CD4-positive, alpha-beta T cell treated with Interleukin-21 for 1 hour (primary cell): Measurements from ENCODE around the gene RANBP17.
A peak's percentile ranks its signal among the peaks of the same experiment; 100 is the strongest.
"Not testable (repeated sequence)": the region's sequence is repeated elsewhere in the genome, so short reads cannot be mapped to it uniquely, and the experiment has no call there.

ENCODE experiments used
- DNase-seq: peaks from one replicate; pipeline ENCODE4 v3.0.0-alpha.2; 2020

Gene RANBP17

DNA sequence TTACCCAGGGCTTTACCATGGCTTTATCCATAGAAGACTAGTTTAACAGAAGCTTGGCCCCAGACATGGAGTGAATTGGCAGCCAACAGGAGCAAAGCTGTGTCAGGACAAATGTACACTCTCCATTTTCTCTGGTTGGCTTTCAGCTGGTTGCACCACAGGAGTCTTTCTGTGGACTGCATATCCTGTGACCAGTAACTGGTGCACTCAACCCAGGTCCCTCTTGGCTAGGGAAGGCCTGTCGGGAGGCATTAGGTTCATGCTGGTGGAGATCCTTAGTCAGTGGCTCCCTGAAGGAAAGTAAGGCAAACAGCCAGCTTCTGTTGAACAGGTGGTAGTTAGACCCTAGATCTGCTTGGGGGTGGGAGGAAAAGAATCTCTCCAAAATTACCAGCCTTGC, 300.3 kb downstream of the RANBP17 start:
- DNase-seq: no peak

DNA sequence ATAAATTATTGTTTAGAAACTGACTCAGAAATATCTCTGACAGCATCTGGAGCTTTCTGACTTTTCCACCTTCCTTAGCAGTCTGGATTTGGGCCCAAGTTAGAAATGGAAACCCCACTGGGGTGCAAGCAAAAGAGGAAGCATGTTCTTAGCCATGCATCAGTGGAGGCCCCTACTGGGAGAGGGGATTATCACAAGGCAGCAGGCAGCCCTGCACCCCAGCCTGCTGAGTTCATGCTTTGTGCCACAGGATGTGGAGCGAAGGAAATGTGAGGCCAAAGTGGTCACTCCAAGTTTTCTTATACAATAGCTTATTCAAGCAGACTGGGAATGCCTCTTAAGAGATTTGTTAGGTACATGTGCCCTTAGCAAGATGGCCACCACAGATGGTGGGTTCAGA, 300.8 kb downstream of the RANBP17 start:
- no peak for DNase-seq

DNA sequence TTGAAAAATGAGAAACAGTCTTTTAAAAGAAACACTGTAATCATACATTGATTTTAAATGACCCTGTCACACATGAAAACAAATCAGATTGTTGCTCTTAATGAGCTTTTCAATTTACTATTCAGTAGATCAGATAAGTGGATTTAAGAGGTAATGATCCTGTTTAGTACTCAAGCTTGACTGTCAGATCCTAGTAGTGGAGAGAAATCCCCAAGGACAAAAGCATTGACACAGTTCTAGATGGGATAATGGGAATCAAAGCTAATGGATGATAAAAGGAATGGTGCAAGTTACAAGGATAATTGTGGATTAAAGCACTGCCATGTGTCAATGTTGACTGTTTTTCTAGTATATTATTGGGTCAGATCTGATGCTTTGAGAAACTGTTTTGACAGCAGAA, 304.9 kb downstream of the RANBP17 start:
- no peak for DNase-seq

DNA sequence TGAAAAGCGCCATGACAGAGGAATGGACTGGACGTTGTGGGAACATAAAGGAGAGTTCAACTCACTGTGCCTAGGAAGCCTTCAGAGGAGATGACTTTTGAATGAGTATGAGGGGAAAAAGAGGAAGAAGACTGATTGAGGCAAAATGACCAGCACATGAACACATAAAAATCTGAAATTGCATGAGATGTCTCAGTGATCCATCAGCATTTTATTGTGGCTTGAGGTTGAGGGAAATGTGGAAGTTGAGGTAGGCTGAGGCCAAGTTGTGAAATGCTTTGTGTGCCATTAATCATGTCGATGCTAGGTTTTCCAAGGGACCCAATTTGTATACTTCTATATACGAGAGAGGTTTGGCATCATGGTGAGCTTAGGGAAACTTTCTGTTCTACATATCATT, 306.4 kb downstream of the RANBP17 start:
- DNase-seq: no peak

DNA sequence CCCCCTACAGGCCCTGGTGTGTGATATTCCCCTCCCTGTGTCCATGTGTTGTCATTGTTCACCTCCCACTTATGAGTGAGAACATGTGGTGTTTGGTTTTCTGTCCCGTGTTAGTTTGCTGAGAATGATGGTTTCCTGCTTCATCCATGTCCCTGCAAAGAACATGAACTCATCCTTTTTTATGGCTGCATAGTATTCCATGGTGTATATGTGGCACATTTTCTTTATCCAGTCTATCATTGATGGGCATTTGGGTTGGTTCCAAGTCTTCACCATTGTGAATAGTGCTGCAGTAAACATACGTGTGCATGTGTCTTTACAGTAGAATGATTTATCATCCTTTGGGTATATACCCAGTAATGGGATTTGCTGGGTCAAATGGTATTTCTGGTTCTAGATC, 313.1 kb downstream of the RANBP17 start:
- not testable (repeated sequence) for DNase-seq

DNA sequence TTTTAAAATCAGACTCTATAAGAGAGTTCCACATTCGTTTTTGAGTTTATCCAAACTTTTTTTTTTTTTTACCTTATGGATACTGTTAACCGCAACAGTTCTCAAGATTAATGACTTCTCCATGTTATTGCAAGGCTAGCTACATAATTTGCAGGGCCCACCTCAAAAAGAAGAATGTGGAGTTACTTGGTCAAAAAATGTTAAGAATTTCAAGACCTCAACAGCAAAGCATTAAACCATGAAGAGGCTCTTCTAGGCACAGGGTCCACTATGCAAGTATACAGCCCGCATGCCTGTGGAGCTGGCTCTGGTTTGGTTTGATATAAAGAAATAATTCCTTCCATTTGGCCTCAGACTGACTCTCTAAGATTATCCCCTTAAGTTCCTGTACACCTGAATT, 313.9 kb downstream of the RANBP17 start:
- no peak for DNase-seq

DNA sequence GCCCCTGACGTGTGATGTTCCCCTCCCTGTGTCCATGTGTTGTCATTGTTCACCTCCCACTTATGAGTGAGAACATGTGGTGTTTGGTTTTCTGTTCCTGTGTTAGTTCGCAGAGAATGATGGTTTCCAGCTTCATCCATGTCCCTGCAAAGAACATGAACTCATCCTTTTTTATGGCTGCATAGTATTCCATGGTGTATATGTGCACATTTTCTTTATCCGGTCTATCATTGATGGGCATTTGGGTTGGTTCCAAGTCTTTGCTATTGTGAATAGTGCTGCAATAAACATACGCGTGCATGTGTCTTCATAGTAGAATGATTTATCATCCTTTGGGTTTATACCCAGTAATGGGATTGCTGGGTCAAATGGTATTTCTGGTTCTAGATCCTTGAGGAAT, 316.4 kb downstream of the RANBP17 start:
- DNase-seq: not testable (repeated sequence)

DNA sequence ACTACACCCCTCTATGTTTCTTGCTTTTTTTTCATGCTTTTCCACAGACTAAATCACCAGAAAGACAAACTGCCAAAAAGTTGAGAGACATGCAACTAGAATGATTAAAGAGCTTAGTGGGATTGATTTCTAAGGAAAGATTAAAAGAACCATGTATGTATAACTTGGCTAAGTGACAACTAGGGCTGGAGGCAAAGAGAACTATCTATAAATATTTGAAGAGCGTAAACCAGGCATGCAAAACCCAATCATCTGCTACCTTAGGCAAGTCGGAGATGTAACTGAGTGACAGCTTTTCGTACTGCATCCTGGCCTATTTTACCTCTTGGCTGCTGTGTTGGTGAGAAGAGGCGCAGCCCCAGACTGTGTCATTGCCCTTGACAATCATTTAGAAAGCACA, 326.2 kb downstream of the RANBP17 start:
- no peak for DNase-seq

DNA sequence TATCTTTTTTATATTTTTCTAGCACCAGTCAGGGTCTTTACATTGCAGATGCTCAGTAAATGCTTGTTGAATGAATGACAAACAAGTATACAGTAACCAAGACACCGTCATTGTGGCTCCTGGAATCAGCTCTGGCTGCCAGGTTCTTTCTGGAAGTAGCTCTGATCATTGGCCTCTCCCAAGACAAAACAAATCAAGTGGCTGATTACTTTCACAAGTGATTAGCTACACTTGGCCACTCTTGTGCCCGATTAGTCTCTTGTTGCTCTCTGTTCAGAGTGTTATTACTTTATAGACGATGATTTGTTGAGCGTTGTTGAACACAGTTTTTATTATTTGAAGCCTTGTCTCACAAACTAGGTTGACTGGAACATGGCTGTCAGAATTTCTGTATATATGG, 327.6 kb downstream of the RANBP17 start:
- no peak for DNase-seq

DNA sequence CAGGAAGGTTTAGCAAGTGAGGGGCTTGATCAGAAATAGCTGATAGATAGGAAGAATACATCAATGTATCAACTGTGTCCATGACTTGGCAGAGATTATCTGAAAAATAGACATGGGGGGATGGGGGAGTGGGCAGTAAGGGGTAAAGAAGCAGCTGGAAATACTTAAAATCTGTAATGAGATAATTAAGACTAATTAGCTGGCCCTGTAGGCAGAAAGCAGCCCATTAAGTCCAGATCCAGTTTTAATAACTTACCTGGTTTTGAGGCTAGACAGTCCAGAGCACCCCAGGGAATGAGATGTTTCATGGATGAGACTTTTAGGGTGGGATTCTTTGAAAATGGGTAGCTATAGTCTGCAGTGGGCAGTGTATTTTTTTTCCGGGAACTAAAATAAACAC, 330.3 kb downstream of the RANBP17 start:
- DNase-seq: no peak

DNA sequence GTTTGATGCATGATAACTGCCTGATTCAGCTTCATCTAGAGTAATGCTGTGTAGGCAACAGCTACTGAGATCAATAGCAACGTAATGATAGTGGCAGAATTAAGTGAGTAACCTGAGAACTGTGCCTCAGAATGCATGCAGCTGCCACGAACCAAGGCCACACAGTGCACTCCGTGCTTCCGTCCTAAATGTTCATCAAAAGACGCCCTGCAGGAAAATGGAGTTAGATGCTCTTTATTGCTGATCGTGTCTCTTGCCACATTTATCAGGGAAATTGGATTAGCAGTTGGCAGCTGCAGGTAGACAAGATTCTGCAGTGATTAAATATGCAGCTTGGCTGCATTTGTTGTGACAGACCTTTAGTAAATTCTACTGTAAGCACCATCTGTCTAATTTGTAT, 339.5 kb downstream of the RANBP17 start:
- no peak for DNase-seq

DNA sequence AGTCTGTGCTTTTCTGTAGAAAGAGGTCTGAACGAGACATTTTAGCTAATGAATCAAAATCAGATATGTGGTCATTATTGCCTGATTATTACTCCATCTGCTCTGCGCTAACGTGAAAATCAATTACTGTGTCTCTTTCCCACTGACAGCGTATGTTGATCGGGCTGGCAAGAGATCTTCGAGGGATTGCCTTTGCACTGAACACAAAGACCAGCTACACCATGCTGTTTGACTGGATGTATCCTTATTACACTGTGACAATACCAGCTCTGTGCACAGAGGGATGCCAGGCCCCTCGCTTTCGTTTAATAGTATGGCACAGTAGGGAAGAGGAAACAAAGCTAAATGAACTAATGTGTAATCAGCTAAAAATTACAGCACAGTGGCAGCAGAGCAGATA, 343.6 kb downstream of the RANBP17 start:
- no peak for DNase-seq

DNA sequence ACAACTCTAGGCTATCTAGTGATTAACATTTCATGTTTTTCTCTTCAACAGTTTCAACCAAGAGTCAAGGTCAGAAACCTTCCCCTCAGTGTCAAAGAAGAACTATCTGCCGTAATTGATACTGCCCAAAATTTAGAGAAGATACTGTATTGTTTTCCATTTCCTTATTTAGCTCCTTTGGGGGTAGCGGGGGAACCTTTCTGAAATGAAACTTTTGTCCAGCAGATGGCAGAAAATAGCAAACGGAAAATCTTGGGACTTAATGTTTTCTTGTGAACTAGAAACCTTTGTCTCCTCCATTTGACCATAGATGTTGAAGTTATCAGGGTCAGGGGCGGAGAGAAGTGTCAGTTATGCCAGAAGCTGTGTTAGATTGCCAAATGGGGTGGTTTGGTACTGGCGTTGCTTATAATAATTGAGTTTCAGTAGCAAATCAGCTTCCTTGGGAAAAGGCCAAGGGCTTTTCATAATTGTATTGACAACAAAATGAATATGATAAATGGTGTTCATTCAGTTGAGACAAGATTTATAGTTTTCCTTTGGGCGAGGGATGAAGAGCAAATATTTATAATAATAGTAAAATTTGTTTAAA, 345.5 kb downstream of the RANBP17 start:
- peak; percentile 34 for DNase-seq

DNA sequence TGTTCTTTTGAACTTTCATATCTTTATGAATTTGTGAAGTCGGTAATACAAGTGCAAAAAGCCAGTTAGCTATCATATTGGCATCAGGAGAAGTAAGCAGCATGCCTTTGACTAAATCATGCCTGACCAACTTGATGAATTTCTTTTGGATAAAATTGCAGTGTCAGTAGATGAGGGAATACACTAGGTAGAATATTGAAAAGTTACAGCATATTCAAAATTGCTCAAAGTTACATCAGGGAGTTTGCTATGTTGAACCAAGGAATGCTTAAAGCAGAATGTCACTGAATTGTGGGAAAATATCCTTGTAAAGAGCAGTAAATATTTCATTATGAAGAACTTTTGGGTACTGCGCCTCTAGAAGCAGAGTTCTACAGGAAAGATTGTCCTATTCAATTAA, 360.1 kb downstream of the RANBP17 start:
- DNase-seq: no peak

DNA sequence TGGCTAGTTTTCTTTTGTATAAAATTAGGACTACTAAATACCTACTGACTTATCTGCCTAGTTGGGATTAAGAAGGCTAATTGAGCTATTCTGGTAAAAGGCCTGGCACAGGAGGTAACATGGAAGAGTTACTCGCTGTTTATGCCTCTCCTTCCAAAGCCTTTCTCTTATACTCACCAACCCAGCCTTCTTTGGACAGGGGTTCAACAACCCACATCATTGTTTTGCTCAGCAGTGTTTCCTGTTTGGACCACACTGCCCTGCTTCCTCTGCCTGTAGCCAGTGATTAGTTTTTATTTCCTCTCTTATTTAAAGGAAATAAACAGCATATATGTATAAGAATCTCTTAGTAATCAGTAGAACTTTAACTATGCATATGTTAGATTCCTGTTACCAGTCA, 362.1 kb downstream of the RANBP17 start:
- no peak for DNase-seq

DNA sequence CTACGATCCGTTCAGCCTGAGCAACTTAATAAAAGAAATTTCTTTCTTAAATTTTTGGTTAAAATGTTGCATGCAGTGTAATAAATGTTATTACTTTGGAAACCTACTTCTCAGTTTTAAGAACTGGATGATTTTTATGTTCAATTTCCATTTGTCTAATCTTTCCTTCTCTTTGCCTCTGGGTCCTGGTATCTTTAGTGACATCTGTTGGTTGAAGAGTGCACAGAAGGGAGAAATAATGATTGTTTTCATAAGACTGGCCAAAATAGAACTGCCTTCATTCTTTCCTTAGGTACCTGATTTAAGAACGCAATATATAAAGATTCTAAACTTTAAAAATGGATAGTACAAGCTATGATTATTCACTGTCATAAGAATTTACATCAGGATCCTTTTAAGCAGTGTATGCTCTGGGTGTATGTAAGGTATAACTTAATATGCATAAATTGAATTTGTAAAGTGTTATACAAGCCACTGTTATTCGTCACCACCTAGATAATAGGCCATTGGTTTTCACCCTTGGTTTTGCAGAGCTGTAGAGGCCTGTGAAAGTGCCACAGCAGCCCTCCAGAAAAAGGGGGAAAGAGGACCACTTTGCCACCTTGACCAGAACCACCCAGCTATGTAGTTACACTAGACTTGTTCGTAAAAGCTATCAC, 364.4 kb downstream of the RANBP17 start:
- DNase-seq: no peak

DNA sequence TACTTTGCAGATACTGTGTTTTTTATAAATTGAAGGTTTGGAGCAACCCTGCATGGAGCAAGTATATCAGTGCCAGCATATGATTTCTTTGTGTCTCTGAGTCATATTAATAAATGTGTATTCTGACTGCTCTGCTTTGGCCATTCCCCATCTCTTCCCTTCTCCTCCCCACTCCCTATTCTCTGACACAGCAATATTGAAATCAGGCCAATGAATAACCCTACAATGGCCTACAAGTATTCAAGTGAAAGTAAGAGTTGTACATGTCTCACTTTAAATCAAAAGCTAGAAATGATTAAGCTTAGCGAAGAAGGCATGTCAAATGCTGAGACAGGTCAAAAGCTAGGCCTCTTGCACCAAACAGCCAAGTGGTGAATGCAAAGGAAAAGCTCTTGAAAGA, 365.0 kb downstream of the RANBP17 start:
- DNase-seq: no peak

DNA sequence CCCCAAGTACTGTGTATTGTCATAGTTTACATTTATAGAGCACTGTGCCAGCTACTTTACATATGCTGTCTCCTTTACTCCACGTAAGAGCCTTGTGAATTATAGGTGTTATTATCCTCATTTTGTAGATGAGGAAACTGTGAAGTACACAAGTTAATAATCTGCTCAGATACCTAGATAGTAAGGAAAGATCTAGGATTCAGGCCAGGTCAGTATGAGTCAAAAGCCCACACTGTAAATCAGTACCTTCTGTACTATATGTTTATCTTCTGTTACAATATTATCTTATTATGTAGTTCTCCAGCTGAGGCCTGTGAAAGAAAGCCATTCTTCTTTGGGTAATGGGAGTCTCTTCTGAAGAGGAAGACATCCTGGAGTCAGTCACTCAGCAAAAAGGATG, 374.8 kb downstream of the RANBP17 start:
- no peak for DNase-seq

DNA sequence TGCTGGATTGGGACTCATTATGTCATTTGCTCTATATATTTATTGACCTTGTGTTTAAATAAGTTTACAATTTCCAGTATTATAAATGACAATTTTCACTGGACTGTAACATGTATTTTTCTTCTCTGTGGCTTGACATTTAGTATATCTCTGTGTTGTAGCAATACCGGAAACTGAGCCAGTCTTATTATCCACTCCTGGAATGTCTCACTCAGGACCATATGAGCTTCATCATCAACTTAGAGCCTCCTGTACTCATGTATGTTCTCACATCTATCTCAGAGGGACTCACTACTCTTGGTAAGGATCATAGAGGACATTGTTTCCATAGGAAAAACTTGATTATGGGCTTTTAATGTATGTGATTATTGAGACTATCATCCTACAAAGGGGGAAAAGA, 380.7 kb downstream of the RANBP17 start:
- DNase-seq: no peak

DNA sequence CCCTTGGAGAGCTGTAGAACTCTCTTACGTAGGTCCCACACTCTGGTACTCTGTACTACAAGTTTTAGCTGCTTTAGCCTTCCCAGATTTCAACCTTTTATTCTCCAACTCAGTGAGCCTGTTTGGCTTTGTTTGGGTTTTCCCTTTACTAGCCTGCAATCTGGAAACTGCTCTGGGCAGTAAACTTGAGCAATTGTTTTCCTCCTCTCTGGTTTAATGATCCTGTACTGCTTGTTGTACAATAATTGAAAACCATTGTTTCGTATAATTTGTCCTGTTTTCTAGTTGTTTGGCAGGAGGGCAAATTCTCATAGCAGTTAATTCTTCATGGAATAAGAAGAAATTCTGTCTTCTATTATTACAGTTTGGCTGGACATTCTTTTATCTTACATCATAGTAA, 384.4 kb downstream of the RANBP17 start:
- no peak for DNase-seq

DNA sequence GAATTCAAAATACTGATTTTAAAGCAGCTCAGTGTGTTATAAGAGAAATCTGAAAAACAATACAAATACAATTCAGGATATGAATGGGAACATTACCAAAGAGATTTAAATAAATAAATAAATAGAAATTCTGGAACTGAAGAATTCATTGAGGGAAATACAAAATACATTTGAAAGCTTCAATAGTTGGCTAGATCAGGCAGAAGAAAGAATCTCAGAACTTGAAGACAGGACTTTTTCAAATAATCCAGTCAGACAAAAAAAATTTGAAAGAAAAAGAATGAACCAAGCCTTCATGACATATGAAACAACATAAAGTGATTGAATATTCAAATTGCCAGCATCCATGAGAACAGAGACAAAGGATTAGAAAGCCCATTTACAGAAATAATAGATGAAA, 387.6 kb downstream of the RANBP17 start:
- no peak for DNase-seq

DNA sequence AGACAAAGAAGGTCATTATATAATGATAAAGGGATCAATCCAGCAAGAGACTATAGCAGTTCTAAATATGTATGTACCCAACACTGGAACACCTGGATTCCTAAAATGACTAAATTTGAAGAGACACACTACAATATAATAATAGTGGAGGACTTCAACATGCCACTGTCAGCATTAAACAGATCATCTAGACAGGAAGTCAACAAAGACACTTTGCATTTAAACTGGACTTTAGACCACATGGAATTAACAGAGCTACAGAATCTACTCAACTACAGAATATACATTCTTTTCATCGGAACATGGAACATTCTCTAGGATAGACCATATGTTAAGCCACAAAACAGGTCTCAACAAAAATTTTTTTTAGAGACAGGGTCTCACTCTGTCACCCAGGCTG, 388.9 kb downstream of the RANBP17 start:
- DNase-seq: no peak

DNA sequence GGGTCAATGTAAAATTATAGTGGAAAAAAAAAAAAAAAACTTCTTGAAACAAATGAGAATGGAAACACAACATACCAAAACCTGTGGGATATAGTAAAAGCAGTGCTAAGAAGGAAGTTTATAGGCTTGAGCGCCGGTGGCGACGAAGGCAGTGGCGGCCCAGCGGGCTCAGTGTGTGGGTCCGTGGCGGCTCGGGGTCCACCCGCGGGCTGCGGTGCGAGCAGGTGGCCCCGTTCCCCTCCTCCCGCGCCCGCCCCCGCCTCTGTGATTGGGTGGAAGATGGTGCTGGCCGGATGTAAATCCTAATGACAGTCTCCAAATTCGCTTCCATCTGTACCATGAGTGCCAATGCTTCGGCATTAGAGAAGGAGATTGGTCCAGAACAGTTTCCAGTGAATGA, 389.7 kb downstream of the RANBP17 start:
- no peak for DNase-seq

DNA sequence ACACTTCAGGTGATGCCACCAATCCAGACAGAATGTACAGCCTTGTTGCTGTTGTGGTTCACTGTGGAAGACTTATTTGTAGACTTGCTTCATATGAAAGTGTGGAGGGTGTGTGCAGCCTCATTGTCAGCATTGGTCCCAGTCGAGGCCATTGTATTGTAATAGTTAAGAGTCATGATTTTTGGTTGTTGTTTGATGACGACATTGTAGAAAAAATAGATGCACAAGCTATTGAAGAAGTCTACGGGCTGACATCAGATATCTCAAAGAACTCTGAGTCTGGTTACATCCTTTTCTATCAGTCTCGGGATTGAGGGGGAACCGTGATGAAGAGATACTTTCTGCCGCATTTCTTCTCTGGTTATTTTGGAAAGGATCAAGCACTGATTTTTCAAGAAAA, 390.9 kb downstream of the RANBP17 start:
- no peak for DNase-seq

DNA sequence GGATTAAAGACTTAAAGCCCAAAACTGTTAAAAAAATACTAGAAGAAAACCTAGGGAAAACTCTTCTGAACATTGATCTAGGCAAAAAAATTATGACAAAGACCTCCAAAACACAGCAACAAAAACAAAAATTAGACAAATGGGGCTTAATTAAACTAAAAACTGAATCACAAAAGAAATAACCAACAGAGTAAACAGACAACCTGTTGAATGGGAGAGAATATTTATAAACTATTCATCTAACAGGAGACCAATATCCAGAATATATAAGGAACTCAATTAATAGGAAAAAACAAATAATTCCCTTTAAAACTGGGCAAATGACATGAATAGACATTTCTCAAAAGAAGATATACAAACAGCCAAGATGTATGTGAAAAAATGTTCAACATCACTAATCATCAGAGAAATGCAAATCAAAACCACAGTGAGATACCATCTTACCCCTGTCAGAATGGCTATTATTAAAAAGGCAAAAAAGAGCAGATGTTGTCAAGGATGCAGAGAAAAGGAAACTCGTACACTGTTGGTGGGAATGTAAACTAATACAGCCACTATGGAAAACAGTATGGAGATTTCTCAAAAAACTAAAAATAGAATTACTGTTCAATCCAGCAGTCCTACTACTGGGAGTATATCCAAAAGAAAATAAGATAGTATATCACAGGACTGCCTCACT, 397.1 kb downstream of the RANBP17 start:
- no peak for DNase-seq
